Mesothelial cell of epicardium (in vitro differentiated cells): Measurements from ENCODE around the gene CCL8. TPM values are rescaled to one million over a fixed set of nuclear protein-coding genes. Genes with fewer than 3 reads are reported as not detected.
"Not testable (repeated sequence)": the region's sequence is repeated elsewhere in the genome, so short reads cannot be mapped to it uniquely, and the experiment has no call there.

Source experiments
- DNase-seq, 2 experiments: peaks; one replicate each; pipeline ENCODE4 v3.0.0; 2021; ENCODE audit warnings: low spot score in 2 of 2; ENCODE audit not compliant: unreplicated experiment in 2 of 2
- H3K27ac Mint-ChIP-seq: 2 replicates; pipeline ENCODE4 v1.8.0; 2021; ENCODE audit warnings: mixed read lengths
- H3K27me3 Mint-ChIP-seq: 2 replicates; pipeline ENCODE4 v1.8.0; 2021; ENCODE audit warnings: low read depth, mixed read lengths
- H3K36me3 Mint-ChIP-seq: 2 replicates; pipeline ENCODE4 v1.8.0; 2021; ENCODE audit warnings: mixed read lengths
- H3K4me1 Mint-ChIP-seq: 2 replicates; pipeline ENCODE4 v1.8.0; 2021; ENCODE audit warnings: mixed read lengths
- H3K4me3 Mint-ChIP-seq: 2 replicates; pipeline ENCODE4 v1.8.0; 2021; ENCODE audit warnings: mild to moderate bottlenecking, moderate library complexity, mixed read lengths
- H3K9me3 Mint-ChIP-seq: 2 replicates; pipeline ENCODE4 v1.8.0; 2021; ENCODE audit warnings: mixed read lengths
- total RNA-seq: library from RNA; stranded (reverse); gene quantifications from 3 replicates; pipeline ENCODE4 v1.2.1, GENCODE V29; 2021
- TF ChIP-seq, protein P1 (sequence below): fragments of 200-600 bp; sonication (generic); IDR thresholded peaks from one replicate; pipeline ENCODE4 v1.5.0; 2021; ENCODE audit warnings: antibody characterized with exemption; ENCODE audit not compliant: unreplicated experiment

CCL8 gene
- total RNA-seq, 1 donor from 2014 or later: not detected

DNA sequence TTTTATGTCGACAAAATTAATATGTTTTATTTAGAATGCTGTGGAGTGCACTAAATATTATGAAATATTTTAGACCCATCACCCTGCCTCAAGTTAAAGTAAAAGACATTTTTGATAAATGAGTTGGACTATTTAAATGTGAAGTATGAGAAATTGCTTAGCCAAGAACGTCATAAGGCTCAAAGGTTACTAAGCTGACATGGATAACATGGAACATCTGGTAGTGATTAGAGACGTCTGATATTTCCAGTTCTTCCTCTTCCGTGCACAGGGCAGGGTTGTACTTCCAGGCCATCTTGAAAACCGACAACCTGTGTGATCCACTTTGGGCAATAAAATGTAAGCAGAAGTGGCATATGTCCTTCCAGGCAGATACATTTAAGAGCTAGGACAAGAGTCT is 7.2 kb upstream of the CCL8 start:
- Mint-ChIP-seq H3K27ac (no peak overlapping the region), H3K36me3 (no peaks in the 10 kb centered on the region), H3K4me1 (peaks cover 7% of the 10 kb centered on the region), H3K9me3 (no peaks in the 10 kb centered on the region), H3K27me3 (peaks cover 55% of the 10 kb centered on the region), H3K4me3 (no peak overlapping the region)
- TF ChIP-seq, protein P1, sequence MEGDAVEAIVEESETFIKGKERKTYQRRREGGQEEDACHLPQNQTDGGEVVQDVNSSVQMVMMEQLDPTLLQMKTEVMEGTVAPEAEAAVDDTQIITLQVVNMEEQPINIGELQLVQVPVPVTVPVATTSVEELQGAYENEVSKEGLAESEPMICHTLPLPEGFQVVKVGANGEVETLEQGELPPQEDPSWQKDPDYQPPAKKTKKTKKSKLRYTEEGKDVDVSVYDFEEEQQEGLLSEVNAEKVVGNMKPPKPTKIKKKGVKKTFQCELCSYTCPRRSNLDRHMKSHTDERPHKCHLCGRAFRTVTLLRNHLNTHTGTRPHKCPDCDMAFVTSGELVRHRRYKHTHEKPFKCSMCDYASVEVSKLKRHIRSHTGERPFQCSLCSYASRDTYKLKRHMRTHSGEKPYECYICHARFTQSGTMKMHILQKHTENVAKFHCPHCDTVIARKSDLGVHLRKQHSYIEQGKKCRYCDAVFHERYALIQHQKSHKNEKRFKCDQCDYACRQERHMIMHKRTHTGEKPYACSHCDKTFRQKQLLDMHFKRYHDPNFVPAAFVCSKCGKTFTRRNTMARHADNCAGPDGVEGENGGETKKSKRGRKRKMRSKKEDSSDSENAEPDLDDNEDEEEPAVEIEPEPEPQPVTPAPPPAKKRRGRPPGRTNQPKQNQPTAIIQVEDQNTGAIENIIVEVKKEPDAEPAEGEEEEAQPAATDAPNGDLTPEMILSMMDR: no peak
- DNase-seq: no peak

DNA sequence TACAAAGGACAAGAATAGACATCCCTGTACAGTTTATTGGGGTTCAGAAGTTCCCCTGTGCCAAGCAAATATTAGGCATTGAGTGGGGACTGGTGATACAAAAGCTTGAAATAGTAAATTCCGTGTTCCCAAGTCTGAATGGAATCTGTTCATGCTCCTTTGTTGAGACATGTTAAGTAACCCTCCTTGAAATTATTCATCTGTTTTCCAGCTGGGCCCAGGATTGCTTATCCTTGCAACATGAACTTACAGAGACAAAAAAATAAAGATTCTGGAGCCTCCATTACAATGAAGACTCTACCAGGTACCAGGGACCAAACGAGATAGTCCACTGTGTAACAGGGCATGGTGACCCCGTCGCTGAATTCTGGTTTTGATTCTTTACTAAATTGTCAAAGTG is 6.1 kb upstream of the CCL8 start:
- Mint-ChIP-seq H3K9me3 (no peaks in the 10 kb centered on the region), H3K4me1 (peaks cover 7% of the 10 kb centered on the region), H3K27ac (no peak overlapping the region), H3K36me3 (no peaks in the 10 kb centered on the region), H3K4me3 (no peak overlapping the region), H3K27me3 (peaks cover 47% of the 10 kb centered on the region)
- TF ChIP-seq, protein P1: no peak
- DNase-seq: no peak

DNA sequence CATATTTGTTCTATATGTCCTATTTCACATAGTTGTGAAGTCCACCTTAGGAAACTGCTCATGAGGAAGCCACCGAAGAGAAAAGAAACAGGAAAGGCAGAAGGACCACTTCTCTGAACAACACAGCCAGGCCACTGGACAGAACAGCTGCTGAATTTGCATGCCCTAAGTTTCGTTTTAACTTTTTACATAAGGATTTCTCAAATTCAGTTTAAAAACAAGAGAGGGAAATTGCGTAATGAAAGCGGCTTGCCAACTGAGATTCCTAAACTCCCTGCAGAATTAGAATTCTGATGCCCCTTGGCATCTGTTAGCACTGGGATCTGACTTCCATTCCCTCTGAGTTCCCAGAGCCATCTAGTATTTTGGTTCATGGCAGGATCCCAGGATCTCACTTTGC is 5.0 kb upstream of the CCL8 start:
- DNase-seq: no peak
- Mint-ChIP-seq H3K4me3 (no peak overlapping the region), H3K27me3 (peaks cover 44% of the 10 kb centered on the region), H3K27ac (no peak overlapping the region), H3K4me1 (peaks cover 7% of the 10 kb centered on the region), H3K9me3 (no peaks in the 10 kb centered on the region), H3K36me3 (no peaks in the 10 kb centered on the region)
- TF ChIP-seq, protein P1: no peak

DNA sequence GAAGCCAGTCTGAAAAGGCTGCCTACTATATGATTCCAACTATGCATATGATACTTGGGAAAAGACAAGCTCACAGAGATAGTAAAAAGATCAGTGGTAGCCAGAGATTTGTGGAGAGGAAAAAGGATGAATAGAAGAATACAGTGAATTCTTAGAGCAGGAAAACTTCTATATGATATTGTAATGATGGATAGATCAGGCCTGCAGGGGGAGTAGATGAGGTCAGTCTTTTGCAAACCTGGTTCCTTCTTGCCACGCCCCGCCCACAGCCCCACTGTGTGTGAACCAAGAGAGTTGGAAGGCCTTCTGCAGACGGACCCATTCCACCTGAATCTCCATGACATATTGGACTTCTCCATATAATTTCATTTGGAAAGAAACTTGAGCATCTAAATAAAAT is 761 bp upstream of the CCL8 start:
- no peak overlapping the region for H3K4me3 Mint-ChIP-seq
- H3K36me3 Mint-ChIP-seq: no peaks in the 10 kb centered on the region
- H3K4me1 Mint-ChIP-seq: no peaks in the 10 kb centered on the region
- TF ChIP-seq, protein P1: no peak
- H3K27ac Mint-ChIP-seq: no peak overlapping the region
- no peaks in the 10 kb centered on the region for H3K9me3 Mint-ChIP-seq
- H3K27me3 Mint-ChIP-seq: peaks cover 37% of the 10 kb centered on the region
- DNase-seq: no peak

DNA sequence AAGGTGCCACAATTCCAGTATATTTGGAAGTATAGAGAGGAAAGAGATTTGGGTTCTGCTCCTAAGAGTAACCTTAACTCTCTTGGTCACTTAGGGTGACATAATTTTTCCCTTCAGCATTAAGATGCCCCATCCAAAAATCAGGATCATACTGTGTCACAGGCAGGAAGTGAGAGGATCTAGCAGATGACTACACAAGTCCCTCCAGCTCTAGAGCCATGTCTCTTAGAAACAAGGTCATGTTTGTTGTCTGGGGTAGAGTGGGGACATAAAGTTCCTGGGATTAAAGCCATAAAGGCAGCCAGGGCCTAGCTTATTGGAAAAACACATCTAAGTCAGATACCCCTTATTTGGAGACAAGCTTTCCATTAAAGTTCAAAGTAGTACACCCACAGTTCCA is 2.7 kb downstream of the CCL8 start:
- no peaks in the 10 kb centered on the region for H3K36me3 Mint-ChIP-seq
- H3K27me3 Mint-ChIP-seq: peaks cover 32% of the 10 kb centered on the region
- no peak for DNase-seq
- H3K9me3 Mint-ChIP-seq: peaks cover 24% of the 10 kb centered on the region
- H3K4me1 Mint-ChIP-seq: no peaks in the 10 kb centered on the region
- H3K4me3 Mint-ChIP-seq: no peak overlapping the region
- H3K27ac Mint-ChIP-seq: no peak overlapping the region
- TF ChIP-seq, protein P1: no peak

DNA sequence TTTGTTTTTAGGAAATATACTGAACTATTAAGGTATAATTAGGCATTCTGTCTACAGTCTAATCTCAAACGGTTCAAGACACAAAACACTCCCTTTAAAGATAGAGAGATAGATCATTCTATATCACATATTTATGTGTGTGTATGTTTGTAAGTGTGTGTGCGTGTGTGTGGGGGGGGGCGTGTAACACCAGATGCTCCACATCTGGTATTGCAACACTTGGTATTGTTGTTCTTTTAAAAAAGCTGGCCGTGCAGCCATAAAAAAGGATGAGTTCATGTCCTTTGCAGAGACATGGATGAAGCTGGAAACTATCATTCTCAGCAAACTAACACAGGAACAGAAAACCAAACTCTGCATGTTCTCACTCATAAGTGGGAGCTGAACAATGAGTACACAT is 8.3 kb downstream of the CCL8 start:
- Mint-ChIP-seq H3K9me3 (peaks cover 24% of the 10 kb centered on the region), H3K27me3 (peaks cover 47% of the 10 kb centered on the region)
- not testable (repeated sequence) for H3K4me3 Mint-ChIP-seq, H3K4me1 Mint-ChIP-seq, DNase-seq, H3K27ac Mint-ChIP-seq, H3K36me3 Mint-ChIP-seq
